Stimulated activated effector memory CD8-positive, alpha-beta T cell treated with anti-CD3 and anti-CD28 coated beads, Interleukin-12 subunit alpha, Interleukin-12 subunit beta, amount 100 ng/mL, for 72 hours (primary cell): ENCODE data around the gene TNRC6C.
A peak's percentile ranks its signal among the peaks of the same experiment; 100 is the strongest.
"Not testable (repeated sequence)": the region's sequence is repeated elsewhere in the genome, so short reads cannot be mapped to it uniquely, and the experiment has no call there.

Source experiments
- ATAC-seq: fragments of 150-1000 bp; cut with Tn5 transposase; 2 replicates; pipeline ENCODE4 v1.10.0; 2021
- DNase-seq, 2 donors: peaks; one replicate each; pipeline ENCODE4 v3.0.0; 2021 to 2022; ENCODE audit warnings: low spot score in 2 of 2
- H3K27ac Mint-ChIP-seq: one replicate; pipeline ENCODE4 v1.8.0; 2022; ENCODE audit warnings: mild to moderate bottlenecking, mixed read lengths
- H3K36me3 Mint-ChIP-seq: one replicate; pipeline ENCODE4 v1.8.0; 2022; ENCODE audit warnings: mild to moderate bottlenecking, mixed read lengths
- H3K4me1 Mint-ChIP-seq: one replicate; pipeline ENCODE4 v1.8.0; 2022; ENCODE audit warnings: mixed read lengths
- H3K4me3 Mint-ChIP-seq: one replicate; pipeline ENCODE4 v1.8.0; 2022; ENCODE audit warnings: mild to moderate bottlenecking, mixed read lengths
- H3K9me3 Mint-ChIP-seq: one replicate; pipeline ENCODE4 v1.8.0; 2022; ENCODE audit warnings: mixed read lengths

Gene TNRC6C

GRCh38 chr17:77927777-77928518 is 30.6 kb upstream of the TNRC6C start:
- Mint-ChIP-seq H3K9me3 (no peaks in the 10 kb centered on the region), H3K4me1 (peaks cover 37% of the 10 kb centered on the region), H3K4me3 (no peak overlapping the region), H3K27ac (peak overlapping the region; percentile 67), H3K36me3 (no peaks in the 10 kb centered on the region)
- DNase-seq (no peak), ATAC-seq (no peak)

GRCh38 chr17:77928519-77929179 is 29.9 kb upstream of the TNRC6C start:
- no peak for ATAC-seq
- no peaks in the 10 kb centered on the region for H3K36me3 Mint-ChIP-seq
- H3K9me3 Mint-ChIP-seq, result no peaks in the 10 kb centered on the region
- DNase-seq, result no peak
- peak overlapping the region; percentile 67 for H3K27ac Mint-ChIP-seq
- H3K4me1 Mint-ChIP-seq, result peaks cover 37% of the 10 kb centered on the region
- H3K4me3 Mint-ChIP-seq, result no peak overlapping the region

GRCh38 chr17:77929180-77929564 is 29.3 kb upstream of the TNRC6C start:
- no peaks in the 10 kb centered on the region for H3K9me3 Mint-ChIP-seq
- H3K27ac Mint-ChIP-seq, result peak overlapping the region; percentile 67
- H3K4me1 Mint-ChIP-seq, result peaks cover 37% of the 10 kb centered on the region
- no peak for DNase-seq
- no peak overlapping the region for H3K4me3 Mint-ChIP-seq
- no peaks in the 10 kb centered on the region for H3K36me3 Mint-ChIP-seq
- no peak for ATAC-seq

- DNase-seq, result no peak
- Mint-ChIP-seq H3K4me1 (peaks cover 32% of the 10 kb centered on the region), H3K9me3 (no peaks in the 10 kb centered on the region), H3K36me3 (no peaks in the 10 kb centered on the region), H3K4me3 (no peak overlapping the region), H3K27ac (no peak overlapping the region)
- no peak for ATAC-seq
Observed at GRCh38 chr17:77929871-77930436, 28.5 kb upstream of the TNRC6C start.

- Mint-ChIP-seq H3K27ac (no peak overlapping the region), H3K4me1 (peaks cover 32% of the 10 kb centered on the region), H3K4me3 (no peak overlapping the region), H3K36me3 (no peaks in the 10 kb centered on the region), H3K9me3 (no peaks in the 10 kb centered on the region)
- DNase-seq (no peak), ATAC-seq (no peak)
Observed at GRCh38 chr17:77930780-77931768, 27.4 kb upstream of the TNRC6C start.

GRCh38 chr17:77933777-77934398 is 24.6 kb upstream of the TNRC6C start:
- Mint-ChIP-seq H3K4me1 (peaks cover 12% of the 10 kb centered on the region), H3K36me3 (no peaks in the 10 kb centered on the region), H3K27ac (no peak overlapping the region), H3K9me3 (no peaks in the 10 kb centered on the region), H3K4me3 (no peak overlapping the region)
- no peak for ATAC-seq
- no peak for DNase-seq

GRCh38 chr17:77935121-77935571 is 23.4 kb upstream of the TNRC6C start:
- no peak overlapping the region for H3K27ac Mint-ChIP-seq
- no peak overlapping the region for H3K4me3 Mint-ChIP-seq
- H3K36me3 Mint-ChIP-seq, result no peaks in the 10 kb centered on the region
- ATAC-seq (no peak), DNase-seq (no peak)
- no peaks in the 10 kb centered on the region for H3K4me1 Mint-ChIP-seq
- H3K9me3 Mint-ChIP-seq, result no peaks in the 10 kb centered on the region

GRCh38 chr17:77935744-77936143 is 22.8 kb upstream of the TNRC6C start:
- not testable (repeated sequence) for H3K4me3 Mint-ChIP-seq

GRCh38 chr17:77936881-77937280 is 21.6 kb upstream of the TNRC6C start:
- H3K4me1 Mint-ChIP-seq, result no peaks in the 10 kb centered on the region
- no peak overlapping the region for H3K4me3 Mint-ChIP-seq

More at GRCh38 chr17:77935744-77936143, 22.8 kb upstream of the TNRC6C start:
- not testable (repeated sequence) for H3K4me1 Mint-ChIP-seq, H3K27ac Mint-ChIP-seq, H3K9me3 Mint-ChIP-seq, H3K36me3 Mint-ChIP-seq, ATAC-seq, DNase-seq

GRCh38 chr17:77941004-77941403 is 17.5 kb upstream of the TNRC6C start:
- Mint-ChIP-seq H3K4me1 (no peaks in the 10 kb centered on the region), H3K36me3 (no peaks in the 10 kb centered on the region), H3K4me3 (no peak overlapping the region), H3K9me3 (no peaks in the 10 kb centered on the region), H3K27ac (no peak overlapping the region)
- DNase-seq, result no peak
- ATAC-seq, result no peak

More at GRCh38 chr17:77936881-77937280, 21.6 kb upstream of the TNRC6C start:
- peak overlapping the region; percentile 18 for H3K27ac Mint-ChIP-seq
- DNase-seq (no peak), ATAC-seq (no peak)
- H3K36me3 Mint-ChIP-seq, result no peaks in the 10 kb centered on the region
- no peaks in the 10 kb centered on the region for H3K9me3 Mint-ChIP-seq

GRCh38 chr17:77942112-77942988 is 16.2 kb upstream of the TNRC6C start:
- Mint-ChIP-seq H3K27ac (no peak overlapping the region), H3K36me3 (no peaks in the 10 kb centered on the region), H3K9me3 (no peaks in the 10 kb centered on the region), H3K4me1 (no peaks in the 10 kb centered on the region), H3K4me3 (no peak overlapping the region)
- DNase-seq (no peak), ATAC-seq (no peak)

- DNase-seq, result no peak
- Mint-ChIP-seq H3K36me3 (no peaks in the 10 kb centered on the region), H3K4me1 (no peaks in the 10 kb centered on the region), H3K27ac (no peak overlapping the region), H3K4me3 (no peak overlapping the region), H3K9me3 (no peaks in the 10 kb centered on the region)
- no peak for ATAC-seq
Observed at GRCh38 chr17:77943971-77944370, 14.5 kb upstream of the TNRC6C start.

- H3K36me3 Mint-ChIP-seq, result no peaks in the 10 kb centered on the region
- no peaks in the 10 kb centered on the region for H3K4me1 Mint-ChIP-seq
- DNase-seq (no peak), ATAC-seq (no peak)
- H3K4me3 Mint-ChIP-seq, result no peak overlapping the region
- no peaks in the 10 kb centered on the region for H3K9me3 Mint-ChIP-seq
- no peak overlapping the region for H3K27ac Mint-ChIP-seq
Observed at GRCh38 chr17:77944390-77945222, 13.9 kb upstream of the TNRC6C start.
